Mammary epithelial cell (primary cell): ENCODE results near the gene TENM4.

ENCODE experiments used
- CTCF ChIP-seq, 2 donors: IDR thresholded peaks in 1 of 2; conservative IDR thresholded peaks in 1 of 2; 2 replicates each; pipeline ENCODE4 v1.5.1; 2011 to 2012; ENCODE audit warnings: inconsistent platforms in 2 of 2, low read length in 2 of 2, mild to moderate bottlenecking in 2 of 2, control low read depth in 1 of 2, low read depth in 1 of 2; ENCODE audit not compliant: insufficient read depth in 1 of 2; ENCODE audit errors: extremely low read depth in 1 of 2
- EZH2 ChIP-seq: IDR thresholded peaks from 2 replicates; pipeline ENCODE4 v1.6.1; 2012; ENCODE audit warnings: low read length, inconsistent platforms, borderline replicate concordance

- TF ChIP-seq CTCF (conservative IDR thresholded peaks at IDR 0.05 in 1 of 2, IDR thresholded peaks at IDR 0.05 in 1 of 2; ENCODE audit: extremely low read depth in 1 of 2, insufficient read depth in 1 of 2, low read depth in 1 of 2, low read length in 2 of 2) (no peak), EZH2 (no peak)
These were observed 652.3 kb downstream of the TENM4 start for GRCh38 chr11:78788533-78788932.
